Astrocyte (in vitro differentiated cells and primary cell): Measurements from ENCODE around the gene KLHL22.

Source experiments
- EZH2 ChIP-seq: IDR thresholded peaks from 2 replicates; pipeline ENCODE4 v1.6.1; 2012; ENCODE audit warnings: mild to moderate bottlenecking, low read length, inconsistent platforms; ENCODE audit not compliant: insufficient read depth
- TF ChIP-seq, protein P1 (sequence below): IDR thresholded peaks from 2 replicates; pipeline ENCODE4 v1.5.1; 2011; ENCODE audit warnings: low read depth, mild to moderate bottlenecking, inconsistent platforms, low read length, moderate library complexity; ENCODE audit not compliant: insufficient read depth

GRCh38 chr22:20405291-20405930, 90.2 kb downstream of the KLHL22 start:
- TF ChIP-seq, protein P1, sequence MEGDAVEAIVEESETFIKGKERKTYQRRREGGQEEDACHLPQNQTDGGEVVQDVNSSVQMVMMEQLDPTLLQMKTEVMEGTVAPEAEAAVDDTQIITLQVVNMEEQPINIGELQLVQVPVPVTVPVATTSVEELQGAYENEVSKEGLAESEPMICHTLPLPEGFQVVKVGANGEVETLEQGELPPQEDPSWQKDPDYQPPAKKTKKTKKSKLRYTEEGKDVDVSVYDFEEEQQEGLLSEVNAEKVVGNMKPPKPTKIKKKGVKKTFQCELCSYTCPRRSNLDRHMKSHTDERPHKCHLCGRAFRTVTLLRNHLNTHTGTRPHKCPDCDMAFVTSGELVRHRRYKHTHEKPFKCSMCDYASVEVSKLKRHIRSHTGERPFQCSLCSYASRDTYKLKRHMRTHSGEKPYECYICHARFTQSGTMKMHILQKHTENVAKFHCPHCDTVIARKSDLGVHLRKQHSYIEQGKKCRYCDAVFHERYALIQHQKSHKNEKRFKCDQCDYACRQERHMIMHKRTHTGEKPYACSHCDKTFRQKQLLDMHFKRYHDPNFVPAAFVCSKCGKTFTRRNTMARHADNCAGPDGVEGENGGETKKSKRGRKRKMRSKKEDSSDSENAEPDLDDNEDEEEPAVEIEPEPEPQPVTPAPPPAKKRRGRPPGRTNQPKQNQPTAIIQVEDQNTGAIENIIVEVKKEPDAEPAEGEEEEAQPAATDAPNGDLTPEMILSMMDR: no peak
- no peak for TF ChIP-seq EZH2
